SK-N-DZ (cell line): Measurements from ENCODE around the gene BUD31.
"Not testable (repeated sequence)": the region's sequence is repeated elsewhere in the genome, so short reads cannot be mapped to it uniquely, and the experiment has no call there.

Experiments
- DNase-seq: peaks from one replicate; pipeline ENCODE4 v3.0.0-alpha.2; 2015; ENCODE audit warnings: low spot score

Gene BUD31

DNA sequence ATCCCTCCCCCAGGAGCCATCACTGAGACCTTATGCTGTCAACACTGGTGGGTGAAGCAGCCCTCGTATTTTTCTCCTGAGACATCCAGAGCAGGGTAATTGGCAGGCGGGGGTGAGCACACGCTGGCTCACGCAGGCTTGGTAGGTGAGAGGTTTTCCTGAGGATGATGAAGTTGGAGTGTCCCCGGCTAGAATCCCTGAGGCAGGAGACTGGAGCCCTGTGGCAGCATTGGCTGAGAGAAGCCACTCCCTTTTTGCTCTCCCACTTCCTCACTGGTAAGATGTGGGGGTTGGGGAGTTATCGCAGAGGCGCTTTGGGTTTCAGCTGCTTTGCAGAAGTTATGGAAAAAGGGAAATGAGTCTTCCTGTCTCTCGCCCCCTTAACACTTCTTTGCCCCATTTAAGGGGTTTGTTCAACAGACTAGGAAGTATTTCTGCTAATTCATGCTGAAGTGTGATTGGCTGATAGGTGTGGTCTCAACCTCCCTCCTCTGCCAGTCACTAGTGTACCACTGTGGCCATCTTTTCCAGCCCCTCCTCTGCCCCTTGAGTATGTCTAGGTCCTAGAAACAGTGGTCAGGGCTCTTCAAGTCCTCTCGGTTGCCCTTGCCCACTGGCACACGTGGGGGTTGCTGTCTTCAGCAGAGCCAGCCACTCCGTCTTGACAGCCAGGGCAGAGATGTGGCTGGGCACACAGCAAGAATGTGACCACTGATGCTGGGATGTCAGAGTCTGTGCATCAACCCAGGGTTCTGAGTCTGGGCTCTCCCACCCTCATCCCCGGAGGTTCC is 28.5 kb upstream of the BUD31 start:
- DNase-seq, result no peak

DNA sequence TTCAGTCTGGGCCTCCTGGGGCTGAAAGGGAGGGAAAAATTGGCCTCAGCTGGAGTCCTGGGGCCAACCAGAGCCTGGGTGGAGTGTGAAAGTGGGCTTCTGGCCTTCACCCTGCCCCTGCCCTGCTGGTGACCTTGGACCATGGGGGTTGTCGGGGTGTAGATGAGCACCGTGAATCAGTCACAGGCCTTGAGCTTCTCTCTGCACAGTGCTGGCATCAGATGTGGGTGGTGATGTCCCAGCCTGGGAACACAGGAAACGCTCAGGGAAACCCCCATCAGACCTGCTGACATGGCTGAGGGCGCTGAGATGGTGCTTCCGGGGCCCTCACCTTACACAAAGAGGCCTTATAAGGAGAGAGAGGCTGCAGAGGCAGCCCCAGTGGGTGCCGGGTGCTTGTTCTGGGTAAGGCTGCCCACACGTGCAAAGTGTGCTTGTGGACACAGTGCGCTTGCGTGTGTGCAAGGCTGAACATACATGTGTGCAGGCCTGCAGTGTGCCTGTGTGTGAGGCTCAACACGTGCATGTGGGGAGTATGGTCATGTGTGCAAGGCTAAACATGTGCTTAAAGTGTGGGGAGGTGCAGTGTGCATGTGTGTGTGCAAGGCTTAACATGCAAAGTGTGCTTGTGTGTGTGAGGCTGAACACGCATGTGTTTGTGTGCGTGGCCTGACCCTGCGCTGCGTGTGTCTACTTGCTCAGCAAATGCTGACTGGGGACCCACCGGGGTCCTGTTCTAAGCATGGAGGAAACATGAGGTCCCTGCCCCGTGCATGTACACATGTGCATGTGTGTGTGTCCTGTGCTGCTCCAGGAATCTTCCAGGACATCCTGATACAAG is 27.7 kb upstream of the BUD31 start:
- no peak for DNase-seq

DNA sequence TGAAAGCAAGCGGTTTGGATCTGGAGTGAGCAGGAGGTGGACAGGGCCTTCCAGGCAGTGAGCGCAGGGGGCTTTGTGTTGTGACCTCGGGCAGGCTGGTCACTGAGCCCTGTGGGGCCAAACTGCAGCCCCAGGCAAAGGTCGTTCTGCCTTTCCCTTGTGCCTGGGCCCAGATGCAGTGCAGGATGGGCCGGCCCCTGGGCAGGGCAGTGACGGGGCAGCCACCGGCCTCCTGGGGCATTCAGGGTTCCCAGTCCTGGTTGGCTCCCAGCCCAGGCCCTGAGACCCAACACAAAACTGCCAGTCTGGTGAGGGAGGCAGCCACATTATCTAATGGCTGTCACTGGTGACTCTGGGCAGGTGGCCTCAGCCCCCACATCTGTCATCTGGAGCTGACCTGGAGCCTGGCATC is 27.1 kb upstream of the BUD31 start:
- DNase-seq, result no peak

DNA sequence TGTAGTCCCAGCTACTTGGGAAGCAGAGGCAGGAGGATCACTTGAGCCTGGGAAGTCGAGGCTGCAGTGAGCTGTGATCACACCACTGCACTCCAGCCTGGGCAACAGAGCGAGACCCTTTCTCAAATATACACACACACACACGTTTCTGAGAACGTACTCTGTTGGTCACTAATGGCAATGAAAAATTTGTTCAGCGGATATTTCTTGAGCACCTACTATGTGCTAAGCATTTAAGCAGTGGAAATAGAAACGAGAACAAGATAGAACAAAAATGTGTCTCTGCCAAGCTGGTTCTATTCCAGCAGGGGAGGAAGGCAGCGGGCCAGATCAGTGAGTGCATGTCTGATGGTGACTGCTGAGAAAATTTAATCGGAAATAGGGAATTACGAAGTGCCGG is 25.6 kb upstream of the BUD31 start:
- DNase-seq, result no peak

DNA sequence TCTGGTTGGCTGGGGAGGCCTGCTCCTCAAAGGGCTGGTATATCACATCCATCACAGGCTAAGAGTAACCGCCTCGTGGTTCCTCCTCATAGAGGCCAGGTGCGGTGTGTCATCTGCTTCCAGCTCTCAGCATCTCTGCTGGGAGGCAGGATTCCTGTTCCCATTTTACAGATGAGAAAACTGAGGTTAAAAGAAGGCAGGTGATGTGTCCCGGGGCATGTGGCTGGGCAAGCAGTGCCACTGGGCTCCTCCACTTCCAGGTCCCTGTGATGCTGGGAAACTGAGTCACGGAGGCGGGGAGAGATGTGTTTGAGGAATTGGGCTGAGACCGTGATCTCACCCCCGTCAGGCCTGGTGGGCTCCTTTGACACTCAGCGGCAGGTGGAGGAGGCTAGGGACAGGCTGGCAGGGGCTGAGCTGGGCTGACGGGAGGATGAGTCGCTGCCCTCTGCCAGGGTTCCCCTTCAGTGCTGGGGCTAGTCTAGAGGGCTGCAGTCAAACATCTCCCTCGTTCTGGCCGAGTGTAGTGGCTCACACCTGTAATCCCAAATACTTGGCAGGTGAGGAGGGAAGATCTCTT is 24.9 kb upstream of the BUD31 start:
- no peak for DNase-seq

DNA sequence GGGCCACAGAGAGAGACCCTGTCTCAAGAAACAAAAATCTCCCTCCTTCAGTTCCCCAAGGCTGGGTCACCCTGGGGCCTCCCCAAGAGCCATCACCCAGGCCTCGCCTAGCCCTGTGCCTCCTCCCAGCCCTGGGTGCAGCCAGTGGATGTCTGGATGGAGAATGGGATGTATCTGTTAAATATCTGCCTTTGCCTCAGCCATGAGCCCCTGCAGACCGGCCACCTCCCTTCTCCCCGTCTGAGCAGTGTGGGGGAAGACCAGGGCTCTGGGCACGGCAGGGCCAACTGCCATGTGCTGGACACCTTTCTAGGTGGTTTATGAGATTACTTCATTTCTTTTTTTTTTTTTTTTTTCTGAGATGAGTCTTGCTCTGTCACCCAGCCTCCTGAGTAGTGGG is 24.2 kb upstream of the BUD31 start:
- no peak for DNase-seq

DNA sequence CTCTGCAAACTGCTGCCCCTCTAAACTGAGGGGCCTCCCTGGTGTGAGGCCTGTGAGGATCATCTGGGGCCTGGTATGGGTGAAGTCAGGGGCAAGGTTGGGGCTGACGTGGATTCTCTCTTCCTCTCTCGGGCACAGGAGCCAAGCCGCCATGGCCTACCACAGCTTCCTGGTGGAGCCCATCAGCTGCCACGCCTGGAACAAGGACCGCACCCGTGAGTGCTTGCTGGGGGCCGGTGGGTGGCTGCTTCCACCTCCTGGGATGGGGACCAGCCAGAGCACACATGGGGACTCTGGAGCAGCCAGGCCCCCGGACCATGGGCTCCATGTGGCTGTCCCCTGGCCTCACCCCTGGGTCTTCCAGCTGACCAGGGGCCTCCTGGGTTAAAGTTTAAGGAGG is 23.2 kb upstream of the BUD31 start:
- DNase-seq, result no peak

DNA sequence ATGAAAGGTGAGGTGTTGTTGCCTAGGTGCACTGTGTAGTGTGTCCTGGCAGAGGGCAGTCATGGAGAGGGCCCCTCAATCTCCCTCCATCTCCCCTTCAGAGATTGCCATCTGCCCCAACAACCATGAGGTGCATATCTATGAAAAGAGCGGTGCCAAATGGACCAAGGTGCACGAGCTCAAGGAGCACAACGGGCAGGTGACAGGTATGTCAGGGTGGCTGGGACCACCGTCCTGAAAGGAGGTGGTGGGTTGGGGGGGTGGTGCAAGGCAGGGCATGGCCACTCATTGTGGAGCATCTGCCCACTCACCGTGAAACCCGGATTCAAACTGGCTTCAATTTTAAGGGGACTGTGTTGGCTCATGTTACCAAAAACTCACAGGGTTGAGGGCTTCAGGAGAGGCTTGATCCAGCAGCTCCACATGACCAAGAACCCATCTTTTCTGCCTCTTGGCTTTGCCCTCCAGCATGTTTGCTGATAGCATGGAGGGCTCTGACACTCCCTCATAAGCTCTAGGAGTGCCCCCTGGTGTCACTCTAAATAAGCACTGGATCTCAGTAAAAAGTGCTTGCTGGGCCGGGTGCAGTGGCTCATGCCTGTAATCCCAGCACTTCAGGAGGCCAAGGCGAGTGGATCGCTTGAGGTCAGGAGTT is 22.1 kb upstream of the BUD31 start:
- peak; percentile 27 for DNase-seq

DNA sequence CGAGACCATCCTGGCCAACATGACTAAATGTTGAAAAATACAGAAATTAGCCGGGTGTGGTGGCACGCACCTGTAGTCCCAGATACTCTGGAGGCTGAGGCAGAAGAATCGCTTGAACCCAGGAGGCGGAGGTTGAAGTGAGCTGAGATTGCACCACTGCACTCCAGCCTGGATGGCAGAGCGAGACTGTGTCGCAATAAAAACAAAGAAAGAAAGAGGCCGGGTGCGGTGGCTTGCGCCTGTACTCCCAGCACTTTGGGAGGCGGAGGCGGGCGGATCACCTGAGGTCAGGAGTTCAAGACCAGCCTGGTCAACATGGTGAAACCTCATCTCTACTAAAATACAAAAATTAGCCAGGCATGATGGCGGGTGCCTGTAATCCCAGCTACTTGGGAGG is 21.5 kb upstream of the BUD31 start:
- not testable (repeated sequence) for DNase-seq

DNA sequence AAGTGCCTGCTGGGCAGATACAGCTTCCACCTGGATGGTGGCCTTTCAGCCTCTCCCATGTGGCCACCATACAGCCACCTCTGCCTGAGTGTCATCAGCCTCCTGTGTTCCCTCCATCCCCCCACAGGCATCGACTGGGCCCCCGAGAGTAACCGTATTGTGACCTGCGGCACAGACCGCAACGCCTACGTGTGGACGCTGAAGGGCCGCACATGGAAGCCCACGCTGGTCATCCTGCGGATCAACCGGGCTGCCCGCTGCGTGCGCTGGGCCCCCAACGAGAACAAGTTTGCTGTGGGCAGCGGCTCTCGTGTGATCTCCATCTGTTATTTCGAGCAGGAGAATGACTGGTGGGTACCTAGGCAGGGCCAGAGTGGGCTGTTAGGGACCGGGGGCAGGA is 20.9 kb upstream of the BUD31 start:
- DNase-seq, result no peak

DNA sequence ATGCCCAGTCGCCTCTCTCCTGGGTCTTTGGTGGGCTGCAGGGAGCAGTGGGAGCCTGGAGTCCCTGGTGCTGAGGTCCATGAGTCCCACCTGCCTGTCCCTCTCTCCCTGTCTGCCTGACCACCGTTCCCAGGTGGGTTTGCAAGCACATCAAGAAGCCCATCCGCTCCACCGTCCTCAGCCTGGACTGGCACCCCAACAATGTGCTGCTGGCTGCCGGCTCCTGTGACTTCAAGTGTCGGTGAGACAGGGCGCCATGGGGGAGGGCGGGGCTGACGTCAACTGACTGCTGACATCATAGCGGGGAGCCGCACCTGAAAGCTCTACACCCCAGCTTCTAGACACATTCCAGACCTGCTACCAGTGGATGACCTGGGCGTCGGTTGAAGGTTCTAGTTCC is 19.0 kb upstream of the BUD31 start:
- DNase-seq, result no peak

DNA sequence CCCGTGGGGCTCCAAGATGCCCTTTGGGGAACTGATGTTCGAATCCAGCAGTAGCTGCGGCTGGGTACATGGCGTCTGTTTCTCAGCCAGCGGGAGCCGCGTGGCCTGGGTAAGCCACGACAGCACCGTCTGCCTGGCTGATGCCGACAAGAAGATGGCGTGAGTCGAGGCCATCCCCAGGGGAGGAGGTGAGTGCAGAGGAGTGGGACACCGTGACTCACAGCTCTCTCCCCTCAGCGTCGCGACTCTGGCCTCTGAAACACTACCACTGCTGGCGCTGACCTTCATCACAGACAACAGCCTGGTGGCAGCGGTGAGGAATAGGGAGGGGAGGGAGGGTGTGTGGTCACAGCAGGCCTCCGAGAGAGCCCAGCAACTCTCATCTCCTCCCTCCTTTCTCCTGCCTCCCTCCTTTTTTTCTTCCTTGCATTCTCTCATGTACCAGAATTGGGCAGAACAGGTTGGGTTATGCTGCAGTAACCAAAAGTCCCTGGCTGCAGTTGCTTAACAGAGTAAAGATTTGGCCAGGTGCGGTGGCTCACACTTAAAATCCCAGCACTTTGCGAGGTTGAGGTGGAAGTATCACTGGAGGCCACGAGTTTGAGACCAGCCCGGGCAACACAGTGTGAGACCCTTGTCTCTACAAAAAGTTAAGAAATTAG is 17.7 kb upstream of the BUD31 start:
- no peak for DNase-seq

DNA sequence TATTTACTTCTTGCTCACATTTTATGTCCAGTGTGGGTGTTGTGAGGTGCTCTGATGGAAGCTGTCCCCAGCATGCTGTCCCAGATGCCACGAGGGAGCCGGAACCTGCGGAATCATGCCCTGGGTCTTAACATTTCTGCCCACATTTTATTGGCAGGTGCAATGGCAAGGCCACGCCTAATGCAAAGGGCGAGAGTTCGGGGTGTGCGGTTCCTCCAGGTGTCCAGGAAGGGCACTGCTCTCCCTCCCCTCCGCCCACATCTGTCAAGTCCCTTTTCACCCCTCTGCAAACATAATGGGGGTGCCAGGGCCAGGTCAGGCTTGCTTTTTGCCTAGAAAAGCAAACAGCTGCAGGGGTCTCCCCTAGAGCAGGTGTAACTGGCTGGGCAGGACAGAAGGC is 16.7 kb upstream of the BUD31 start:
- no peak for DNase-seq

DNA sequence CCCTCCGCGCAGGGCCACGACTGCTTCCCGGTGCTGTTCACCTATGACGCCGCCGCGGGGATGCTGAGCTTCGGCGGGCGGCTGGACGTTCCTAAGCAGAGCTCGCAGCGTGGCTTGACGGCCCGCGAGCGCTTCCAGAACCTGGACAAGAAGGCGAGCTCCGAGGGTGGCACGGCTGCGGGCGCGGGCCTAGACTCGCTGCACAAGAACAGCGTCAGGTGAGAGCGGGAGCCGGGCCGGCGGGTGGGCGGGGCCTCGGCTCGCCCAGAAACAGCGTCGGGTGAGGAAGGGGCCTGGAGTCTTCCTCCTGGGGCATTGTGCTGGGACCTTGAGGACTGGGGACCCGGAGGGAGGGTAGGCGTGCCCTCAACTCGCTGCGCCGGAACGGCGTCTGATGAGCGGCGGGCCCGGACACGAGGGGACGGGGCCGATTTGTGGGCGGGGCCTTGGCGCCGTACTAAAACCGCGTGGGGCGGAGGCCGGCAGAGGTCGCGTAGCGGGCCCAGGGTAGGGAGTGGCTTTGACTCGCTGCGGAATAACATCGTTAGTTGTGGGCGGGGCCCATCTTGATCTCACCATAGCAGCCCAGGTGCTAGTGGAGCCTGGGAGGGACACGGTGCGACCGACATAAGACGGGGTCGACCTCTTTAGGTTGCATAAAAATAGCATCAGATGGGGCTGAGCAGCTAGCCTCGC is 16.0 kb upstream of the BUD31 start:
- peak; percentile 84 for DNase-seq

DNA sequence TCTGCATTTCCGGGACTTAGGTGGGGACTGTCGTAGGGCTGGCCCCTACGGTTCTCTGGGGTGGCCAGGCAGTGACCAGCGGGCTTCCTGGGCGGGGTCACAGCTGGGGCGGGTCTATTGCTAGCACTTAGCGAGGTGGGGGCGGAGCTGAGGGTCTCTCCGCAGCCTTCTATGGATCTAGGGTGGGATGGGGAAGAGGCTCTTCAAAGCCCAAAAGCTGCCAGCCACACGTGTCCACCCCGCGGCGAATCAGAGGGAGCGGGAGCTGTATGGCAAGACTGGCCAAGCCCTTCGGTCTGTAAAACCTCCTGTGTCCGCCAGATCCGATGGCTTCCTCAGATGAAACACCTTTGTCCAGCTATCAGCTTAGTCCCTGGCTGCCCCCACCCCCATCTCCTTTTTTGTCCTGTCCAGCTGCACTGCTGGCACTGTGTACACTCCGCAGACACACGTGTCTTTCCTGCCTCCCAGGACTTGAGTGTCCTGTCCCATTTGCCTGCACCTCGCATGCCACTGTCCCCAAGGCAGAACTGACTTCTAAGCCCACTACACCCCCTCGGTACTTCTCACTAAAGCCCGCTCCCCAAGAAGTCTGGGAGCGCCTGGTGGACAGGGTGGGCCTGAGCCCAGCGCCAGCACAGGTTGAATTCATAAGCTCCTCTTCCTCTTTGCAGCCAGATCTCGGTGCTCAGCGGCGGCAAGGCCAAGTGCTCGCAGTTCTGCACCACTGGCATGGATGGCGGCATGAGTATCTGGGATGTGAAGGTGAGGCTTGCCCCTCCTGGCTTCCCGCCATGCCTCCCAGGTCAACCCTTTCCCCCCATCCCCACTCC is 15.2 kb upstream of the BUD31 start:
- peak; percentile 81 for DNase-seq

DNA sequence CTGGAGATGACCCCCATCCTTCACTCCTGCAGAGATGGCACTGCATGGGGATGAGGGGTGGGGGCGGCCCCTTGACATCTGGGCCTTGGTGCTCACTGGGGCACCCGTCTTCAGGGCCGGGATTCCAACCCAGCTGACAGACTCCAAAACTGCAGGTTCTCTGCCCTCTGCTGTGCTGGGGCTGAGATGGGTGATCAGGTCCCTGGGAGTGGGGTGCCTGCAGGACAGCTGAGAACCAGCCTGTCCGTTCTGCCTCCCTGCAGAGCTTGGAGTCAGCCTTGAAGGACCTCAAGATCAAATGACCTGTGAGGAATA is 14.6 kb upstream of the BUD31 start:
- DNase-seq, result no peak

DNA sequence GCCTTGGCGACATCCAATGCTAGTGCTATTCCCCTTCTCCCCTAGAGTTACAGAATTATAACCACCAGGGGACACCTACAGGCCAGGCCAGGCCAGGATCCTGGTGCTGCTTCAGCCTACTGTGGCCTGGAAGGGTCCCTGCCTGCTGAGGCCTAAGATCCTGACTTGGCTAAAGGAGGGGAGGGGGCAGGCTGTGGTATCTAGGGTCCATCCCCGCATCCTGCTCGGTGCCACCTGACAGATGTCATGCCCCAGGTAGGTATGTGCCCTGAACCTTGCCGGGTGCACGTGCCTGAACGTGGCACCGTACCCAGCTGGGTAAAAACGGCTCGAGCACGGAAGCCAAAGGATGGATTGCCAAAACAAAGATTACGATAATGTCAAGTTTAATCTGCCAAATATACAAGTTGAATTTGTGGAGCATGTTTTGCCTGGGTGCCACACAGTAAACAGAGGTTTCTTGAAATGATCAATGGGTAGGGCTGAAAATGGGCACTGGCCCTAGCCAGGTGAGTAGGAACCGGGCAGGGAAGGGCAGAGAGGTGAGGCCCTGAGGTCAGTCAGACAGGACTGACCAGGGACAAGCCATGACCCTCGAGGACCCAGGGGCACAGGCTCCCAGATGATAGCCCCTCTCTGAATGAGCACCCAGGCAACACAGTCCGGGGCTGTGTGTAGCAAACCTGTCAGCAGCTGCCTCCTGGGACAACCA is 13.0 kb upstream of the BUD31 start:
- DNase-seq, result no peak

DNA sequence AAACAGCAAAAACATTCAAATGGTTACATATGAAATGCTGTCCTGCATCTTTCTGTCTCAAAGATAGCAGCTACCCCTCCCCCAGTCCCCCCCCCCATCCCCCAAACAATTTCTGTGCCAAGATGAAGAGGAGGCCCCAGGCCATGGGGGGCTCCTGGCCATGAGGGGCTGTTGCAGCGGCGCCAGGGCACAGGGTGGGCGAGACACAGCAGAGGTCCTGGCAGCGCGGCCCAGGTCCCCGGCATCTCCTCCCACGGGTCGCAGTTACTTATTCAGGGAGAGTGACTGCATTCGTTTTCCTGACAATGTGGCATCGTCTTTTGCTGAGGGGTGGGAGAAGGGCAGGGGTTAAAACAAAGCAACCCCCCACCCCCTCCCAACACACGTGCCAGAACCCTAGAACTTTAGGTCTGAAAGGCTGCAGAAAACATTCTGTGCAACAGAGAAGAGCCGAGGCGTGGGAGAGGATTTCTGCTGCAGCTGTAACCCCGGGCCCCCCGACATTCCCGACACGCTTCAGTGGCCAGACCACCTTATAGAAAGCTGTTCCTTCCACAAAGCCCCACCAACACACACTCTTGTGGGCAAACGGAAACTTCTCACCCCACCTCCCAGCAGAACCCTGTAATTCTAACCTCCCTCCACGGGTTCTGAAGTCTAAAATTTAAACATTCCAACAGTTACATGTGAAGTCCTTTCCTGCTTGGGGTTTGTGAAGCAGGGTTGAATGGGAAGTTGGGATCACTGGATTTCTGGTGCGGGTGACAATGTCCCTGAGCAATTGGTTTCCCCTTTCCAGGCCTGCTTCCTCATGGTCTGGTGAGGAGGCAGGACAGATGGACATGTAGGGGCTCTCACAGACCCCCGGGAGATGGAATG is 12.1 kb upstream of the BUD31 start:
- no peak for DNase-seq
